IMR-90 (cell line): ENCODE measurements around the gene OSBPL3. TPM values are rescaled to one million over a fixed set of nuclear protein-coding genes. Genes with fewer than 3 reads are reported as not detected.
A peak's percentile ranks its signal among the peaks of the same experiment; 100 is the strongest.

Source experiments
- ATAC-seq: fragments of 200-7000 bp; cut with Tn5 transposase; 2 replicates; pipeline ENCODE4 v1.9.1; 2020; ENCODE audit warnings: low read depth, mild to moderate bottlenecking, moderate library complexity
- BruUV-seq: library from RNA; stranded (reverse); fragments of 400-500 nt; replicated peaks from 2 replicates; lab custom pipeline; 2021; lab: Mats Ljungman, UMichigan
- CTCF ChIA-PET: fragments of 300-600 bp; formaldehyde crosslinking; extraction: SDS; loops from one replicate; lab custom pipeline; 2021; ENCODE audit warnings: antibody characterized with exemption; lab: Yijun Ruan, JAX
- POLR2A ChIA-PET: fragments of 300-600 bp; sonication (Branson Sonifier 250); formaldehyde crosslinking; loops from one replicate; lab custom pipeline; 2022; ENCODE audit warnings: antibody characterized with exemption; ENCODE audit not compliant: unreplicated experiment; lab: Charles Lee
- DNase-seq: peaks from one replicate; pipeline ENCODE4 v3.0.0; 2013
- H2AFZ ChIP-seq: replicated peaks from 2 replicates; pipeline ENCODE3; 2013; ENCODE audit warnings: low read length, mild to moderate bottlenecking; ENCODE audit not compliant: poor library complexity
- H2AK5ac ChIP-seq: 2 replicates; pipeline ENCODE4 v1.6.1; 2013; ENCODE audit warnings: low read depth, low read length, inconsistent platforms
- H2AK9ac ChIP-seq: replicated peaks from 2 replicates; pipeline ENCODE3; 2013; ENCODE audit warnings: mild to moderate bottlenecking, low read depth, low read length, moderate library complexity; ENCODE audit not compliant: poor library complexity
- H2BK120ac ChIP-seq: 2 replicates; pipeline ENCODE4 v1.6.1; 2013; ENCODE audit warnings: low read depth, low read length, inconsistent platforms
- H2BK15ac ChIP-seq: 3 replicates; pipeline ENCODE4 v1.6.1; 2013; ENCODE audit warnings: low read depth, low read length, inconsistent platforms
- H2BK20ac ChIP-seq: 2 replicates; pipeline ENCODE4 v1.6.1; 2013; ENCODE audit warnings: low read depth, mild to moderate bottlenecking, inconsistent platforms, low read length, moderate library complexity
- H2BK5ac ChIP-seq: 2 replicates; pipeline ENCODE4 v1.6.1; 2013; ENCODE audit warnings: mild to moderate bottlenecking, low read depth, low read length, inconsistent platforms; ENCODE audit not compliant: poor library complexity, severe bottlenecking
- H3K14ac ChIP-seq: replicated peaks from 2 replicates; pipeline ENCODE4 v1.6.1; 2013; ENCODE audit warnings: low read depth, low read length, inconsistent platforms
- H3K18ac ChIP-seq: 2 replicates; pipeline ENCODE4 v1.6.1; 2013; ENCODE audit warnings: low read depth, low read length, control low read depth
- H3K23ac ChIP-seq: 2 replicates; pipeline ENCODE4 v1.6.1; 2013; ENCODE audit warnings: low read depth, low read length, inconsistent platforms
- H3K27ac ChIP-seq: 2 replicates; pipeline ENCODE4 v1.5.1; 2013; ENCODE audit warnings: mild to moderate bottlenecking, control low read depth, low read length; ENCODE audit not compliant: insufficient read depth
- H3K27me3 ChIP-seq: 2 replicates; pipeline ENCODE4 v1.6.1; 2013; ENCODE audit warnings: low read length; ENCODE audit not compliant: control insufficient read depth, insufficient read depth
- H3K36me3 ChIP-seq: 2 replicates; pipeline ENCODE4 v1.6.1; 2013; ENCODE audit warnings: low read length, mixed read lengths; ENCODE audit not compliant: control insufficient read depth, insufficient read depth
- H3K4ac ChIP-seq: 2 replicates; pipeline ENCODE4 v1.6.1; 2013; ENCODE audit warnings: low read depth, low read length, inconsistent platforms
- H3K4me1 ChIP-seq: 2 replicates; pipeline ENCODE4 v1.6.1; 2013; ENCODE audit warnings: low read length, mixed read lengths; ENCODE audit not compliant: control insufficient read depth, insufficient read depth
- H3K4me2 ChIP-seq: 2 replicates; pipeline ENCODE4 v1.6.1; 2013; ENCODE audit warnings: low read depth, mild to moderate bottlenecking, control low read depth, low read length, moderate library complexity
- H3K4me3 ChIP-seq: 2 replicates; pipeline ENCODE4 v1.5.1; 2013; ENCODE audit warnings: low read depth, mild to moderate bottlenecking, control low read depth, low read length, moderate library complexity; ENCODE audit not compliant: insufficient read depth
- H3K56ac ChIP-seq: 2 replicates; pipeline ENCODE4 v1.6.1; 2013; ENCODE audit warnings: low read length, inconsistent platforms; ENCODE audit not compliant: insufficient read depth; ENCODE audit errors: extremely low read depth
- H3K79me1 ChIP-seq, 2 experiments: 2 replicates each; pipeline ENCODE4 v1.6.1; 2013; ENCODE audit warnings: low read length in 2 of 2, inconsistent platforms in 1 of 2, low read depth in 1 of 2
- H3K9ac ChIP-seq: 2 replicates; pipeline ENCODE4 v1.6.1; 2013; ENCODE audit warnings: low read depth, low read length, control low read depth
- H3K9me1 ChIP-seq: 2 replicates; pipeline ENCODE4 v1.6.1; 2013; ENCODE audit warnings: low read length, inconsistent platforms; ENCODE audit not compliant: insufficient read depth
- H3K9me3 ChIP-seq: 2 replicates; pipeline ENCODE4 v1.6.1; 2013; ENCODE audit warnings: low read length; ENCODE audit not compliant: control insufficient read depth, insufficient read depth
- H4K20me1 ChIP-seq: 2 replicates; pipeline ENCODE4 v1.6.1; 2013; ENCODE audit warnings: low read length, inconsistent platforms; ENCODE audit not compliant: insufficient read depth
- H4K5ac ChIP-seq: 2 replicates; pipeline ENCODE4 v1.6.1; 2013; ENCODE audit warnings: mild to moderate bottlenecking, low read depth, low read length, control low read depth
- H4K8ac ChIP-seq, 2 experiments: 2 replicates each; pipeline ENCODE4 v1.6.1; 2013; ENCODE audit warnings: low read depth in 2 of 2, low read length in 2 of 2, control low read depth in 1 of 2, inconsistent platforms in 1 of 2
- H4K91ac ChIP-seq: 2 replicates; pipeline ENCODE4 v1.6.1; 2013; ENCODE audit warnings: low read depth, low read length, inconsistent platforms; ENCODE audit not compliant: insufficient read depth
- BHLHE40 ChIP-seq: fragments of 150-350 bp; IDR thresholded peaks from 2 replicates; pipeline ENCODE4 v1.6.1; 2016; ENCODE audit warnings: mild to moderate bottlenecking, low read depth, low read length
- CEBPB ChIP-seq: IDR thresholded peaks from 2 replicates; pipeline ENCODE4 v1.6.1; 2012; ENCODE audit warnings: low read depth, low read length, improper control_type of control experiment
- CHD1 ChIP-seq: IDR thresholded peaks from 2 replicates; pipeline ENCODE4 v1.6.1; 2012; ENCODE audit warnings: low read depth, low read length, improper control_type of control experiment
- FOS ChIP-seq: fragments of 150-350 bp; IDR thresholded peaks from 2 replicates; pipeline ENCODE4 v1.6.1; 2016; ENCODE audit warnings: low read depth, low read length
- MAFK ChIP-seq: IDR thresholded peaks from 2 replicates; pipeline ENCODE4 v1.6.1; 2012; ENCODE audit warnings: low read depth, low read length, improper control_type of control experiment
- MAZ ChIP-seq: IDR thresholded peaks from 2 replicates; pipeline ENCODE4 v1.6.1; 2012; ENCODE audit warnings: low read depth, mild to moderate bottlenecking, low read length, improper control_type of control experiment, moderate library complexity, borderline replicate concordance
- MXI1 ChIP-seq: IDR thresholded peaks from 2 replicates; pipeline ENCODE4 v1.6.1; 2012; ENCODE audit warnings: low read depth, mild to moderate bottlenecking, low read length, moderate library complexity, borderline replicate concordance
- NFE2L2 ChIP-seq: fragments of 150-350 bp; IDR thresholded peaks from 2 replicates; pipeline ENCODE4 v1.6.1; 2016; ENCODE audit warnings: low read depth, mild to moderate bottlenecking, low read length
- POLR2A ChIP-seq: IDR thresholded peaks from 2 replicates; pipeline ENCODE4 v1.6.1; 2012; ENCODE audit warnings: mild to moderate bottlenecking, low read depth, low read length
- RAD21 ChIP-seq: IDR thresholded peaks from 2 replicates; pipeline ENCODE4 v1.6.1; 2012; ENCODE audit warnings: low read length, improper control_type of control experiment
- RCOR1 ChIP-seq: IDR thresholded peaks from 2 replicates; pipeline ENCODE4 v1.6.1; 2012; ENCODE audit warnings: mild to moderate bottlenecking, low read length, improper control_type of control experiment; ENCODE audit not compliant: insufficient replicate concordance
- RFX5 ChIP-seq: IDR thresholded peaks from 2 replicates; pipeline ENCODE4 v1.8.0; 2012; ENCODE audit warnings: low read depth, mild to moderate bottlenecking, low read length, moderate library complexity
- SMC3 ChIP-seq: fragments of 150-350 bp; IDR thresholded peaks from 2 replicates; pipeline ENCODE4 v1.6.1; 2016; ENCODE audit warnings: low read depth, mild to moderate bottlenecking, antibody characterized with exemption, low read length, moderate library complexity
- dilution Hi-C: fragments of 300-500 bp; cut with HindIII; formaldehyde crosslinking; loops from one replicate; pipeline ENCODE4 v1.14.3; 2018; ENCODE audit warnings: low sequenced_read_pairs; ENCODE audit not compliant: unreplicated experiment
- in situ Hi-C: fragments of 300-500 bp; cut with MboI; formaldehyde crosslinking; loops from 3 replicates; pipeline ENCODE4 v1.14.3; 2019; ENCODE audit warnings: low sequenced_read_pairs, inconsistent platforms, mixed read lengths
- intact Hi-C: fragments of 100-400 bp; cut with micrococcal nuclease; formaldehyde crosslinking; loops from 2 replicates; pipeline ENCODE4 v1.10.0; 2022
- polyA plus RNA-seq, 3 experiments: library from polyadenylated mRNA; depleted of rRNA; stranded (reverse); fragments of >200 nt; gene quantifications; 2 replicates each; pipeline ENCODE4 v1.2.3, GENCODE V29; 2012; ENCODE audit warnings: low replicate concordance in 1 of 3
- total RNA-seq: library from RNA; depleted of rRNA; stranded (reverse); fragments of >200 nt; gene quantifications from 2 replicates; pipeline ENCODE4 v1.2.3, GENCODE V29; 2012
- TF ChIP-seq, protein P1 (sequence below): conservative IDR thresholded peaks from 2 replicates; pipeline ENCODE4 v1.5.1; 2012; ENCODE audit warnings: mild to moderate bottlenecking, low read depth, low read length, improper control_type of control experiment
- TF ChIP-seq, protein P2 (sequence below): fragments of 150-350 bp; IDR thresholded peaks from 2 replicates; pipeline ENCODE4 v1.6.1; 2016; ENCODE audit warnings: low read depth, mild to moderate bottlenecking, low read length, moderate library complexity, borderline replicate concordance
- TF ChIP-seq, protein P3 (sequence below): fragments of 150-350 bp; IDR thresholded peaks from 2 replicates; pipeline ENCODE4 v1.6.1; 2017; ENCODE audit warnings: mild to moderate bottlenecking, antibody characterized with exemption, low read length, low read depth

Gene OSBPL3
- total and polyA plus RNA-seq, 2 of the 4 experiments (the other 2 are of a cell fraction) = 18.0 to 29.9 TPM

DNA sequence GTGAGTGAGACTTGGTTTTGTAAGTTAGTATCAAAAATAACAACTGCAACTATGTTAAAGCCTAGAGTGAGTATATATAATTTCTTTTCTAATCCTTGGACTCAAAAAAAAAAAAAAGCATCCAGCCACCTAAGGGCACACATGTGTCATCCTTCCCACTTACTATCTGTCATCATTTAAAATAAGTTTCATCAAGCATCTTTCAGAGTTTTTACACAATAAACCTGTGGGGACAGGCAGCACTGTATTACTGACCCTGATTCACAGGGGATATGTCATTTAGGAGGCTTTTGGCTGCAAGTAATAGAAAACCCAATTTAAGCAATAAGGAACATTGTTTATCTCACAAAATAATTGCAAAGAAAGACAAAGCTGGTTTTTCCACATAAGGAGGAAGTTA, 32.3 kb upstream of the OSBPL3 start:
- no peak overlapping the region for H3K23ac ChIP-seq
- H3K56ac ChIP-seq = no peak overlapping the region
- no peak for DNase-seq
- H4K5ac ChIP-seq = no peak overlapping the region
- no peak overlapping the region for H3K14ac ChIP-seq
- no peak overlapping the region for H3K4me2 ChIP-seq
- in situ Hi-C loops = no loop called here
- ChIA-PET POLR2A (no interaction called here), CTCF (no interaction called here)
- H3K36me3 ChIP-seq = no peaks in the 10 kb centered on the region
- no peak overlapping the region for H2AK9ac ChIP-seq
- no peaks in the 10 kb centered on the region for H3K79me1 ChIP-seq
- no peak for ATAC-seq
- no peak for TF ChIP-seq FOS
- TF ChIP-seq, protein P1, sequence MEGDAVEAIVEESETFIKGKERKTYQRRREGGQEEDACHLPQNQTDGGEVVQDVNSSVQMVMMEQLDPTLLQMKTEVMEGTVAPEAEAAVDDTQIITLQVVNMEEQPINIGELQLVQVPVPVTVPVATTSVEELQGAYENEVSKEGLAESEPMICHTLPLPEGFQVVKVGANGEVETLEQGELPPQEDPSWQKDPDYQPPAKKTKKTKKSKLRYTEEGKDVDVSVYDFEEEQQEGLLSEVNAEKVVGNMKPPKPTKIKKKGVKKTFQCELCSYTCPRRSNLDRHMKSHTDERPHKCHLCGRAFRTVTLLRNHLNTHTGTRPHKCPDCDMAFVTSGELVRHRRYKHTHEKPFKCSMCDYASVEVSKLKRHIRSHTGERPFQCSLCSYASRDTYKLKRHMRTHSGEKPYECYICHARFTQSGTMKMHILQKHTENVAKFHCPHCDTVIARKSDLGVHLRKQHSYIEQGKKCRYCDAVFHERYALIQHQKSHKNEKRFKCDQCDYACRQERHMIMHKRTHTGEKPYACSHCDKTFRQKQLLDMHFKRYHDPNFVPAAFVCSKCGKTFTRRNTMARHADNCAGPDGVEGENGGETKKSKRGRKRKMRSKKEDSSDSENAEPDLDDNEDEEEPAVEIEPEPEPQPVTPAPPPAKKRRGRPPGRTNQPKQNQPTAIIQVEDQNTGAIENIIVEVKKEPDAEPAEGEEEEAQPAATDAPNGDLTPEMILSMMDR = no peak
- TF ChIP-seq POLR2A = no peak
- TF ChIP-seq SMC3 = no peak
- TF ChIP-seq NFE2L2 = no peak
- no peak for TF ChIP-seq RFX5
- no peak for TF ChIP-seq MXI1
- TF ChIP-seq CHD1 = no peak
- TF ChIP-seq MAZ = no peak
- TF ChIP-seq, protein P2, sequence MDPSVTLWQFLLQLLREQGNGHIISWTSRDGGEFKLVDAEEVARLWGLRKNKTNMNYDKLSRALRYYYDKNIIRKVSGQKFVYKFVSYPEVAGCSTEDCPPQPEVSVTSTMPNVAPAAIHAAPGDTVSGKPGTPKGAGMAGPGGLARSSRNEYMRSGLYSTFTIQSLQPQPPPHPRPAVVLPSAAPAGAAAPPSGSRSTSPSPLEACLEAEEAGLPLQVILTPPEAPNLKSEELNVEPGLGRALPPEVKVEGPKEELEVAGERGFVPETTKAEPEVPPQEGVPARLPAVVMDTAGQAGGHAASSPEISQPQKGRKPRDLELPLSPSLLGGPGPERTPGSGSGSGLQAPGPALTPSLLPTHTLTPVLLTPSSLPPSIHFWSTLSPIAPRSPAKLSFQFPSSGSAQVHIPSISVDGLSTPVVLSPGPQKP = no peak
- TF ChIP-seq MAFK = no peak
- TF ChIP-seq RCOR1 = no peak
- no peak for TF ChIP-seq CEBPB
- no peak for TF ChIP-seq BHLHE40
- TF ChIP-seq, protein P3, sequence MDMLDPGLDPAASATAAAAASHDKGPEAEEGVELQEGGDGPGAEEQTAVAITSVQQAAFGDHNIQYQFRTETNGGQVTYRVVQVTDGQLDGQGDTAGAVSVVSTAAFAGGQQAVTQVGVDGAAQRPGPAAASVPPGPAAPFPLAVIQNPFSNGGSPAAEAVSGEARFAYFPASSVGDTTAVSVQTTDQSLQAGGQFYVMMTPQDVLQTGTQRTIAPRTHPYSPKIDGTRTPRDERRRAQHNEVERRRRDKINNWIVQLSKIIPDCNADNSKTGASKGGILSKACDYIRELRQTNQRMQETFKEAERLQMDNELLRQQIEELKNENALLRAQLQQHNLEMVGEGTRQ = no peak
- TF ChIP-seq RAD21 = no peak
- no peak overlapping the region for H4K91ac ChIP-seq
- peaks cover 4% of the 10 kb centered on the region; the same call in 1 of the 2 replicates for H3K4me1 ChIP-seq
- H4K8ac ChIP-seq = no peak overlapping the region
- dilution Hi-C loops = no loop called here
- H2BK120ac ChIP-seq = peak overlapping the region; percentile 39; the same call in 1 of the 2 replicates
- no TSS peak for BruUV-seq
- no peak overlapping the region for H3K18ac ChIP-seq
- no peak overlapping the region for H3K4me3 ChIP-seq
- H3K9ac ChIP-seq = no peak overlapping the region
- no peaks in the 10 kb centered on the region for H3K9me3 ChIP-seq
- H2BK20ac ChIP-seq = 0 out of 2 replicates have a peak overlapping the region, but pooled peaks have one; percentile 8
- no peak overlapping the region for H2AK5ac ChIP-seq
- no peaks in the 10 kb centered on the region for H3K27me3 ChIP-seq
- no peak overlapping the region for H3K27ac ChIP-seq
- peak overlapping the region; percentile 19; the same call in 1 of the 2 replicates for H3K4ac ChIP-seq
- H2BK5ac ChIP-seq = peak overlapping the region; percentile 29
- H4K20me1 ChIP-seq = no peaks in the 10 kb centered on the region
- intact Hi-C loops = no loop called here
- H2AFZ ChIP-seq = no peak overlapping the region
- H3K9me1 ChIP-seq = peaks cover 8% of the 10 kb centered on the region
- peak overlapping the region; percentile 78; the same call in 1 of the 3 replicates for H2BK15ac ChIP-seq
